B cell (primary cell): ENCODE measurements around the gene SDK1.

Experiments
- EZH2 ChIP-seq: IDR thresholded peaks from 2 replicates; pipeline ENCODE4 v1.6.1; 2012; ENCODE audit warnings: borderline replicate concordance, low read depth, mild to moderate bottlenecking, moderate library complexity, low read length; ENCODE audit not compliant: insufficient read depth, poor library complexity, severe bottlenecking
- TF ChIP-seq, protein P1 (sequence below): fragments of 200-600 bp; IDR thresholded peaks from one replicate; pipeline ENCODE4 v1.8.0; 2022; ENCODE audit warnings: antibody characterized with exemption, mild to moderate bottlenecking

DNA sequence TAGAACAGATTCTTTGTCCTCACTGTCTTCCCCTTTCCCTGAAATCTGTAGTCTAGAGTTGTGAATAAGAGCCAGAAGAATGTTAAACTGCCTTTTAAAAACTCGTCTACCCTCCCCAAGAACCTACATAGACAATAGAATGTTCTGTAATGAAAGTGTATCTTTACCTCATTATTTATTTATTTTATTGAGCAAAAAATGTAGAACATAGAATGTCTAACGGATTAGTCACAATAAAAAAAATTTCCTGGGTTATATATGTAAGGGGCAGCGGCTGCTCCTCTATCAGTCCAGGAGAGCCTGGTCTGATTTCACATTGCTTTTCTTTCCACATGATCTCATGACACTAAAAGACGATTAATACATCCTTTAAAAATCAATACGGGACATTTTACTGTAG, 135.7 kb downstream of the SDK1 start:
- TF ChIP-seq, protein P1, sequence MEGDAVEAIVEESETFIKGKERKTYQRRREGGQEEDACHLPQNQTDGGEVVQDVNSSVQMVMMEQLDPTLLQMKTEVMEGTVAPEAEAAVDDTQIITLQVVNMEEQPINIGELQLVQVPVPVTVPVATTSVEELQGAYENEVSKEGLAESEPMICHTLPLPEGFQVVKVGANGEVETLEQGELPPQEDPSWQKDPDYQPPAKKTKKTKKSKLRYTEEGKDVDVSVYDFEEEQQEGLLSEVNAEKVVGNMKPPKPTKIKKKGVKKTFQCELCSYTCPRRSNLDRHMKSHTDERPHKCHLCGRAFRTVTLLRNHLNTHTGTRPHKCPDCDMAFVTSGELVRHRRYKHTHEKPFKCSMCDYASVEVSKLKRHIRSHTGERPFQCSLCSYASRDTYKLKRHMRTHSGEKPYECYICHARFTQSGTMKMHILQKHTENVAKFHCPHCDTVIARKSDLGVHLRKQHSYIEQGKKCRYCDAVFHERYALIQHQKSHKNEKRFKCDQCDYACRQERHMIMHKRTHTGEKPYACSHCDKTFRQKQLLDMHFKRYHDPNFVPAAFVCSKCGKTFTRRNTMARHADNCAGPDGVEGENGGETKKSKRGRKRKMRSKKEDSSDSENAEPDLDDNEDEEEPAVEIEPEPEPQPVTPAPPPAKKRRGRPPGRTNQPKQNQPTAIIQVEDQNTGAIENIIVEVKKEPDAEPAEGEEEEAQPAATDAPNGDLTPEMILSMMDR = no peak
- TF ChIP-seq EZH2 = no peak
